Measurements from ENCODE around the gene CERK. TPM values are rescaled to one million over a fixed set of nuclear protein-coding genes. Genes with fewer than 3 reads are reported as not detected.
A peak's percentile ranks its signal among the peaks of the same experiment; 100 is the strongest.

The CERK gene
- total RNA-seq, 1 donor from 2014 or later, result 145 TPM

DNA sequence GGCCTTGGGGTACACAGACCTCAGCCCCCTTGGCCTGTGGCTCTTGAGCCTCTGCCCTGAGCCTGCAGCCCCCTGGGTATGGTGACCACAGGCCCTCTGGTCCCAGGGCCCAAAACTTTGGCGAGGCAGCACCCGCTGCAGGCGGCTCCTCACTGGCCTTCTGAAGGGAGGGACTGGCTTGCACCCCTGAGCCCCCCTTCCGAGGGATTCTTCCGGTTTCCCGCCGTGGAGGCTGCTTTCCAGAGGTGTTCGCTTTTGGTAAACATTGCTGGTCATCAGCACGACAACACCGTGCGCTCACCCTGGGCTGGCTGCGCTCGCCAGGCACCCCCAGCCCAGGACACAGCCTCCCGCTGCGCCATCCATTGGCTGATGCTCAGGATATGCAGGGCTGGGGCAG is 75.8 kb downstream of the CERK start:
- TF ChIP-seq CTCF (IDR thresholded peaks at IDR 0.05; ENCODE audit: partially characterized antibody, unreplicated experiment), result no peak
- no peak overlapping the region for H3K4me3 Mint-ChIP-seq (ENCODE audit: unreplicated experiment)
- peaks cover 8% of the 10 kb centered on the region for H3K4me1 Mint-ChIP-seq (ENCODE audit: low read depth, unreplicated experiment)
- peaks cover 13% of the 10 kb centered on the region for H3K27me3 Mint-ChIP-seq (ENCODE audit: unreplicated experiment)
- no peak for DNase-seq
- no peaks in the 10 kb centered on the region for H3K36me3 Mint-ChIP-seq (ENCODE audit: unreplicated experiment)
- H3K9me3 Mint-ChIP-seq (ENCODE audit: unreplicated experiment), result no peaks in the 10 kb centered on the region
- no peak overlapping the region for H3K27ac Mint-ChIP-seq (ENCODE audit: unreplicated experiment)

DNA sequence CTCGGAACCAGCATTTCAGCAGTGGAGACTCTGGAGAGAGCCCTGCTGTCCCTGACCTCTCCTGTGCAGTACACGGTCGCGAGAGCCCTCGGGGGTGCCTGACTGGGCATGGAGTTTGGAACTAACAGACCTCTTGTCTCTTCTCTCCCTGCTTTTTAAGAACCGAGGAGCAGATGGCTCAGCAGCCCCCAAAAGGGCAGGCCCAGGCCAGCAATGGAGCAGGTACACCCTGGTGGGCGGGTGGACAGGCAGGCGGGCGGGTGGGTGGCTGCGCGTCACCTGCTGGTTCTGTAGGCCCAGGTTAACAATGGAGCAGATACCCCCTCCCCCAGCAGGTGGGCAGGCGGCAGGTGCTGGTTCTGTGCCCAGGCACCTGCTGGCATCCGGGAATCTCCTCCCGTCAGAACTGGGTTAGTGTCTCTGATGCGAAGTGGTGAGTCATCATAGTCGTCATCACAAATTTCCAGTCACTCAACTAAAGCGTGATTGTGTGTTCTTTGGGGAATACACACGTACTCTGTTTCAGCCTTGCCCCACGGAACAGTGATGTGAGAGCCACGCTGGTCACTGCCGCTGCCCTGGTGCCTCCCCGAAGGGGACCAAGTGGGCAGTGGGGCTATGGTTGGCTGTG is 76.7 kb downstream of the CERK start:
- no peak overlapping the region for H3K4me3 Mint-ChIP-seq (ENCODE audit: unreplicated experiment)
- H3K9me3 Mint-ChIP-seq (ENCODE audit: unreplicated experiment), result peaks cover 1% of the 10 kb centered on the region
- peaks cover 13% of the 10 kb centered on the region for H3K27me3 Mint-ChIP-seq (ENCODE audit: unreplicated experiment)
- no peak for TF ChIP-seq CTCF (IDR thresholded peaks at IDR 0.05; ENCODE audit: partially characterized antibody, unreplicated experiment)
- no peaks in the 10 kb centered on the region for H3K36me3 Mint-ChIP-seq (ENCODE audit: unreplicated experiment)
- DNase-seq, result no peak
- no peak overlapping the region for H3K27ac Mint-ChIP-seq (ENCODE audit: unreplicated experiment)
- H3K4me1 Mint-ChIP-seq (ENCODE audit: low read depth, unreplicated experiment), result peaks cover 8% of the 10 kb centered on the region

DNA sequence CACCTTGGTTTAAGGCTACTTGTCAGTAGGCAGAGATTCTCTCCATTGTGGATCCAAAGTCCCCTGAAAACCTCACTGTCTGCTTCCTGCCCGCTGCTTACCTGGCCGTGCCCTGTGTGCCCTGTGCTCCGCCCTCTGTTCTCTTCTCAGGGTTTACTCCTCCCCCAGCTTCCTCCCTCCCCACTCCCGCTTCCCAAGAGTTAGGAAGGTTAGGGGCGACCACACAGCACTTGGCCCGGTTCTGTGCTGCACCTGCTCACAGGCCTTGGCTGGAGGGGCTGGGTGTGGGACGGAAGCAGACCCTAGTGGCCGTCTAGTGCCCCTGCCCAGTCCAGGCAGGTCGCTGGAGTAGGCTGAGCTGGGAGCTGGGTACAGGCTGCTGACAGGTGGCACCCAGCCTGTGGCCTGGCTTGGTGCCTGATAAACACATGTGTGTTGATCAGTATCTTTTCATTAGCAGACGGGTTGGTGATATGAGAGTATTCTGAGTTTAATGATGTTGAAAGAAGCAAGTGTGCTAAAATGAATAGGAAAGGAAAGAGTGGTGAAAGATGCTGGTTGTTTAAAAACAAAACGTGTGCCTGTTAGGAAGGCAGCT is 77.3 kb downstream of the CERK start:
- no peak for TF ChIP-seq CTCF (IDR thresholded peaks at IDR 0.05; ENCODE audit: partially characterized antibody, unreplicated experiment)
- no peak for DNase-seq
- H3K27me3 Mint-ChIP-seq (ENCODE audit: unreplicated experiment), result peaks cover 11% of the 10 kb centered on the region
- peak overlapping the region; percentile 66 for H3K27ac Mint-ChIP-seq (ENCODE audit: unreplicated experiment)
- H3K4me1 Mint-ChIP-seq (ENCODE audit: low read depth, unreplicated experiment), result peaks cover 8% of the 10 kb centered on the region
- no peaks in the 10 kb centered on the region for H3K36me3 Mint-ChIP-seq (ENCODE audit: unreplicated experiment)
- peak overlapping the region; percentile 7 for H3K4me3 Mint-ChIP-seq (ENCODE audit: unreplicated experiment)
- peaks cover 1% of the 10 kb centered on the region for H3K9me3 Mint-ChIP-seq (ENCODE audit: unreplicated experiment)

- no peak for DNase-seq
- H3K27me3 Mint-ChIP-seq (ENCODE audit: unreplicated experiment), result peaks cover 12% of the 10 kb centered on the region
- no peak overlapping the region for H3K27ac Mint-ChIP-seq (ENCODE audit: unreplicated experiment)
- H3K4me1 Mint-ChIP-seq (ENCODE audit: low read depth, unreplicated experiment), result peaks cover 8% of the 10 kb centered on the region
- TF ChIP-seq CTCF (IDR thresholded peaks at IDR 0.05; ENCODE audit: partially characterized antibody, unreplicated experiment), result no peak
- H3K36me3 Mint-ChIP-seq (ENCODE audit: unreplicated experiment), result no peaks in the 10 kb centered on the region
- H3K4me3 Mint-ChIP-seq (ENCODE audit: unreplicated experiment), result no peak overlapping the region
- peaks cover 1% of the 10 kb centered on the region for H3K9me3 Mint-ChIP-seq (ENCODE audit: unreplicated experiment)
Observed at GRCh38 chr22:46659791-46660186, 78.3 kb downstream of the CERK start.

GRCh38 chr22:46659059-46659790 is 78.8 kb downstream of the CERK start:
- TF ChIP-seq CTCF (IDR thresholded peaks at IDR 0.05; ENCODE audit: partially characterized antibody, unreplicated experiment), result no peak

More at GRCh38 chr22:46659059-46659790, 78.8 kb downstream of the CERK start:
- peaks cover 14% of the 10 kb centered on the region for H3K27me3 Mint-ChIP-seq (ENCODE audit: unreplicated experiment)
- H3K36me3 Mint-ChIP-seq (ENCODE audit: unreplicated experiment), result no peaks in the 10 kb centered on the region
- peaks cover 1% of the 10 kb centered on the region for H3K9me3 Mint-ChIP-seq (ENCODE audit: unreplicated experiment)
- H3K4me1 Mint-ChIP-seq (ENCODE audit: low read depth, unreplicated experiment), result peaks cover 8% of the 10 kb centered on the region
- no peak overlapping the region for H3K4me3 Mint-ChIP-seq (ENCODE audit: unreplicated experiment)
- no peak overlapping the region for H3K27ac Mint-ChIP-seq (ENCODE audit: unreplicated experiment)
- DNase-seq, result no peak

Data from glutamatergic neuron (in vitro differentiated cells).